Right cardiac atrium (tissue), 5 donors: ENCODE measurements around the gene ACP3. TPM values are rescaled to one million over a fixed set of nuclear protein-coding genes. Genes with fewer than 3 reads are reported as not detected.

ENCODE experiments used
- ATAC-seq, 2 donors: fragments of 200-7000 bp; cut with Tn5 transposase; one replicate each; pipeline versions ENCODE4 v1.8.0 to v1.9.1; 2020; ENCODE audit warnings: moderate library complexity in 2 of 2, mild to moderate bottlenecking in 1 of 2
- DNase-seq, 3 donors: peaks; one replicate each; pipeline ENCODE4 v3.0.0-alpha.2; 2020
- H3K27ac ChIP-seq: one replicate; pipeline ENCODE4 v1.5.1; 2013; ENCODE audit warnings: mild to moderate bottlenecking, low read length, control low read depth, moderate library complexity
- H3K27me3 ChIP-seq: one replicate; pipeline ENCODE4 v1.6.1; 2013; ENCODE audit not compliant: control insufficient read depth, insufficient read depth
- H3K4me1 ChIP-seq: one replicate; pipeline ENCODE4 v1.6.1; 2013; ENCODE audit warnings: low read length; ENCODE audit not compliant: control insufficient read depth, insufficient read depth
- H3K4me3 ChIP-seq: one replicate; pipeline ENCODE4 v1.5.1; 2013; ENCODE audit warnings: low read length, control low read depth
- H3K9me3 ChIP-seq: one replicate; pipeline ENCODE4 v1.6.1; 2013; ENCODE audit warnings: low read length; ENCODE audit not compliant: control insufficient read depth
- WGBS: extraction: QIAGEN DNeasy Blood & Tissue Kit; methylation state at CpG from one replicate; pipeline ENCODE4 v1.1.7; 2013; 5-methylcytosine and 5-hydroxymethylcytosine counted together
- intact Hi-C, 4 donors: fragments of 100-400 bp; cut with DNase I; formaldehyde crosslinking; loops; one replicate each; pipeline versions ENCODE4 v1.11.0 to v1.14.0; 2022 to 2023
- long read RNA-seq, 4 donors: library from polyadenylated mRNA; unstranded; transcript quantifications; one replicate each; pipeline ENCODE4 v2.0.0, GENCODE V29; 2020 to 2021
- polyA plus RNA-seq: library from polyadenylated mRNA; stranded (reverse); fragments of 200-250 nt; gene quantifications from one replicate; pipeline ENCODE4 v1.2.3, GENCODE V29; 2013
- total RNA-seq, 4 donors: library from RNA; stranded (reverse); fragmentation: NEBNext Ultra II Directional; extraction: Animal tissue kit (Norgen Biotek cat#: 25700); gene quantifications; one replicate each; pipeline ENCODE4 v1.2.1, GENCODE V29; 2021
- donor health status: healthy with polysubstance abuse.
- donor health status: DM: no; HTN: yes; CAD: no.
- donor health status: DM: no; HTN: no; CAD: no.
- donor health status: DM: no; HTN: yes; CAD: no; lungs with severe emphysema.
- donor health status: DM: yes; HTN: yes; CAD: no.

The ACP3 gene, protein sequence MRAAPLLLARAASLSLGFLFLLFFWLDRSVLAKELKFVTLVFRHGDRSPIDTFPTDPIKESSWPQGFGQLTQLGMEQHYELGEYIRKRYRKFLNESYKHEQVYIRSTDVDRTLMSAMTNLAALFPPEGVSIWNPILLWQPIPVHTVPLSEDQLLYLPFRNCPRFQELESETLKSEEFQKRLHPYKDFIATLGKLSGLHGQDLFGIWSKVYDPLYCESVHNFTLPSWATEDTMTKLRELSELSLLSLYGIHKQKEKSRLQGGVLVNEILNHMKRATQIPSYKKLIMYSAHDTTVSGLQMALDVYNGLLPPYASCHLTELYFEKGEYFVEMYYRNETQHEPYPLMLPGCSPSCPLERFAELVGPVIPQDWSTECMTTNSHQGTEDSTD
- total RNA-seq (1 to 10 TPM; 1.0 to 2.3 (median 1.6) TPM), polyA plus RNA-seq (0.41 TPM)
- long read RNA-seq, donor 1, partial matches to known transcripts, result 0 of 1 reads
- long read RNA-seq, donor 1, other reads (novel, unspliced or antisense), result 1 of 1 reads
- long read RNA-seq, donor 2, result 0 reads
- long read RNA-seq, donor 3, partial matches to known transcripts, result 0 of 2 reads
- long read RNA-seq, donor 3, other reads (novel, unspliced or antisense), result 0 of 2 reads
- long read RNA-seq, donor 4, partial matches to known transcripts, result 0 of 4 reads
- long read RNA-seq, donor 4, other reads (novel, unspliced or antisense), result 2 of 4 reads

GRCh38 chr3:132317229-132317948, at the start of gene ACP3:
TSS of gene ACP3 (plus strand) at chr3:132317407. CDS start at chr3:132317457, 50 bp downstream.
- intact Hi-C loops, result no loop called here
- DNase-seq (peak; percentile 49 to 89 (median 84)), ATAC-seq (peak; percentile 93 to 98)
- no peaks in the 10 kb centered on the region for H3K9me3 ChIP-seq
- H3K4me3 ChIP-seq, result no peak within 1 kb of the TSS
- no peaks in the 10 kb centered on the region for H3K27me3 ChIP-seq
- peak within 1 kb of the TSS; percentile 48 for H3K27ac ChIP-seq
- no peaks in the 10 kb centered on the region for H3K4me1 ChIP-seq
- 11% methylated on average over 6 of the region's 6 CpGs for WGBS

DNA sequence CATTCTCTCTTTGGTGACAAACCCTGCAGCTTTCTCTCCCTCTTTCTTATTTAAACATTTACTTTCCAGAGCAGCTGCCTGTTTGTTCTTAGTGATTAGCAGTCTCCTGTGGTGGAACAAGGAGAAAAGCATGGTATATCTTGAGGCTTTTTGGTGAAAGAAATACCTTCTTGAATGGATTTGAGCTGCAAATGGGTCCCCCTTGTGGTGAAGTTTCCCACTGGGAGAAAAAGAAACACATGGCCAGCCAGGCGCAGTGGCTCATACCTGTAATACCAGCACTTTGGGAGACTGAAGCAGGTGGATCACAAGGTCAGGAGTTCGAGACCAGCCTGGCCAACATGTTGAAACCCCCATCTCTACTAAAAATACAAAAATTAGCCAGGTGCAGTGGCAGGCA, 48.3 kb upstream of the ACP3 start:
- no peak overlapping the region for H3K4me3 ChIP-seq
- no peaks in the 10 kb centered on the region for H3K9me3 ChIP-seq
- no peaks in the 10 kb centered on the region for H3K27me3 ChIP-seq
- intact Hi-C loops, result no loop called here
- DNase-seq, result no peak
- ATAC-seq, result no peak
- 74% methylated on average over 2 of the region's 2 CpGs for WGBS
- H3K4me1 ChIP-seq, result no peaks in the 10 kb centered on the region
- no peak overlapping the region for H3K27ac ChIP-seq

DNA sequence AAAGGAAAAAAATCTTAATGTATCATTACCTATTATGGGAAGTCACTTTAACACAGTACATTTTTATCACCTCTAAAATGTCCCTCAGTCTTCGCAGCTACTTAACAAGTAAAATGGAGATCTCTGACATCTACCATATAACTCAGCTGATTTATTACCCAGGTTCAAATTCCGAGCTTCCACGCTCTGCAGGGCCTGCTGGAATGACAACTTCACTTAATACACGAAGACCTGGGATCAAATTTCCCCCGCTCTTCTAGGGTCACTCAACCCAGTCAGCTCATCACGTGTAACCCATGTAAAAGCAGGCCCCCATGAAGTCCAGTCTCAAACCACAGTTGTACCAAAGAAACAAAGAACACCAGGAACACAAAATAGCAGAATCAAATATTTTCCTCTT, 44.2 kb upstream of the ACP3 start:
- Histone ChIP-seq H3K4me3 (no peak overlapping the region), H3K4me1 (no peaks in the 10 kb centered on the region), H3K27me3 (no peaks in the 10 kb centered on the region), H3K27ac (no peak overlapping the region), H3K9me3 (no peaks in the 10 kb centered on the region)
- WGBS, result 66% methylated on average over 6 of the region's 6 CpGs
- no peak for DNase-seq
- intact Hi-C loops, result no loop called here
- ATAC-seq, result no peak

- Histone ChIP-seq H3K4me1 (no peaks in the 10 kb centered on the region), H3K4me3 (no peak overlapping the region), H3K27me3 (no peaks in the 10 kb centered on the region), H3K27ac (no peak overlapping the region), H3K9me3 (no peaks in the 10 kb centered on the region)
- no peak for DNase-seq
- no peak for ATAC-seq
- intact Hi-C loops, result no loop called here
- WGBS, result 85% methylated on average over 5 of the region's 5 CpGs
Observed at GRCh38 chr3:132276228-132276906, 40.8 kb upstream of the ACP3 start.

- no peak overlapping the region for H3K4me3 ChIP-seq
- DNase-seq (no peak), ATAC-seq (no peak)
- 73% methylated on average over 2 of the region's 2 CpGs for WGBS
- no peak overlapping the region for H3K27ac ChIP-seq
- H3K27me3 ChIP-seq, result no peaks in the 10 kb centered on the region
- intact Hi-C loops, result no loop called here
- no peaks in the 10 kb centered on the region for H3K9me3 ChIP-seq
- no peaks in the 10 kb centered on the region for H3K4me1 ChIP-seq
Observed at GRCh38 chr3:132279030-132279429, 38.2 kb upstream of the ACP3 start.

GRCh38 chr3:132283440-132283839, 33.8 kb upstream of the ACP3 start:
- intact Hi-C loops, result no loop called here
- no peaks in the 10 kb centered on the region for H3K27me3 ChIP-seq
- ATAC-seq (peak; percentile 84 to 85), DNase-seq (no peak)
- H3K4me1 ChIP-seq, result no peaks in the 10 kb centered on the region
- H3K27ac ChIP-seq, result peak overlapping the region; percentile 47
- WGBS, result 7% methylated on average over 1 of the region's 1 CpG
- H3K9me3 ChIP-seq, result no peaks in the 10 kb centered on the region
- no peak overlapping the region for H3K4me3 ChIP-seq

DNA sequence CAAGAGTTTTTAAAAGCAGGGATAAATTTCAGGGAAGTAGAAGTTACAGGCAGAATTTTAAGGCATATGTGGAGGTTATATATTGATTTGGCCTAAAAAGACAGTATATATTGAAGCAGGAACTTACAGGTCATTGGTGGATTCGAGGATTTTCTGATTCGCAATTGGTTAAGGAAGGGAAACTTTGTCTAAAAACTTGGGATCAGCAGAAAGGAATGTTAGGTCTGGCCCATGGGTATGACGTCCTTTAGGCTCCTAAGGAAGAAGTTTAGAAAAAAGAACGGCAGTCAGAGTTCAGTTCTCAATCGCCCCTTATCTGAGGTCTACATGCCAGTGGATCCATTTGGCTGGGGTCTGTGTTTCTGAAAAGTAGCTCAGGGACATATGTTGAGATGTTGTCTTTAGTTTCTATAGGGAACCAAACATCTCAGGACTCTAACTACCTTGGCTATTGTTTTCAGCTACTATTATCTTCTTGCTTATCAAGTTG, 33.2 kb upstream of the ACP3 start:
- intact Hi-C loops, result no loop called here
- Histone ChIP-seq H3K27ac (peak overlapping the region; percentile 47), H3K4me1 (no peaks in the 10 kb centered on the region), H3K4me3 (no peak overlapping the region), H3K9me3 (no peaks in the 10 kb centered on the region), H3K27me3 (no peaks in the 10 kb centered on the region)
- 36% methylated on average over 5 of the region's 5 CpGs for WGBS
- ATAC-seq (peak in 1 of 2 donors; percentile 19), DNase-seq (no peak)

DNA sequence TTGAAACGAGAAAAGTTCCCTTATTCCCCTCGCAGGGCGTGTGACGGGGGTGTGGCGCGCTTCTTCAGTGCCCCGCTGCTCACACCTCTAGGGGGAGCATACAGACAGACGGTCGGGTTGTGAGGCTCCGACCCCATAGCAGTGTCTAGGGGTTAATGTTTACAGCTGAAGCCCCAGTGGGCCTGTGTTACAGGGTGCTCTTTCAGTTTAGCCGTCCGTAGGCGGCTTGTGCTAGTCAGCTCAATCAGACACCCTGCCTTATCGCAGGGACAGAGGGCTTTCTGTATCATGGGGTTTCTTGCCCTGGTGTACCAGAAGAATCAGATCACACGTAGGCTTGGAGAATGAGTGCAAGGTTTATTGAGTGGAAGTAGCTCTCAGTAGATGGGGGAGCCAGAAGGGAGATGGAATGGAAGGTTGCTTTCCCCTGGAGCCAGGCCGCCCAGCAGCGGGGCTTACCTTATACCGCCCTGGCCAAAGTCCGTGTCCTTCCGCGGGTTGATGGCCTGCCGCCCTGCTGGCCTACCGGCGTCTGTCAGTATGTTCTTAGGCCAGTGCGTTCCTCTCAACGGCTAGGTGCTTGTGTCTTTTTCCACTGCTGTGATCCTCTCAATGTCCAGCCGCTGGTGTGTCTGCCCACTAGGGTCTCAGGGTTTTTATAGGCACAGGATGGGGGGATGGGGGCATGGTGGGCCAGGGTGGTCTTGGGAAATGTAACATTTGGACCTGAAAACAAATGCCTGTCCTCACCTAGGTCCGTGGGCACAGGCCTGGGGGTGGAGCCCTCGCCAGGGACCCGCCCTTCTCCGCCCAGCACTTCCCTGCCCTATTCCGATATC, 32.2 kb upstream of the ACP3 start:
- intact Hi-C loops, result no loop called here
- H3K27ac ChIP-seq, result peak overlapping the region; percentile 62

GRCh38 chr3:132285620-132285945, 31.6 kb upstream of the ACP3 start:
- peak in 1 of 2 donors; percentile 60 for ATAC-seq
- no peaks in the 10 kb centered on the region for H3K27me3 ChIP-seq
- 34% methylated on average over 2 of the region's 2 CpGs for WGBS
- H3K9me3 ChIP-seq, result no peaks in the 10 kb centered on the region
- H3K4me1 ChIP-seq, result no peaks in the 10 kb centered on the region
- no peak for DNase-seq
- intact Hi-C loops, result no loop called here
- H3K27ac ChIP-seq, result peak overlapping the region; percentile 62
- no peak overlapping the region for H3K4me3 ChIP-seq

More for the DNA sequence above, 32.2 kb upstream of the ACP3 start:
- H3K4me1 ChIP-seq, result no peaks in the 10 kb centered on the region
- no peak overlapping the region for H3K4me3 ChIP-seq
- H3K27me3 ChIP-seq, result no peaks in the 10 kb centered on the region
- DNase-seq (peak in 2 of 3 donors; percentile 72 to 74), ATAC-seq (peak; percentile 48 to 60)
- H3K9me3 ChIP-seq, result no peaks in the 10 kb centered on the region
- WGBS, result 61% methylated on average over 32 of the region's 32 CpGs

- Histone ChIP-seq H3K4me1 (peaks cover 2% of the 10 kb centered on the region), H3K4me3 (no peak overlapping the region), H3K27me3 (no peaks in the 10 kb centered on the region), H3K9me3 (no peaks in the 10 kb centered on the region), H3K27ac (no peak overlapping the region)
- no peak for ATAC-seq
- intact Hi-C loops, result no loop called here
- no peak for DNase-seq
- WGBS, result 48% methylated on average over 1 of the region's 1 CpG
Observed at GRCh38 chr3:132286035-132286434, 31.2 kb upstream of the ACP3 start.
